ENCODE measurements around the gene GNGT1.
"Not testable (repeated sequence)": the region's sequence is repeated elsewhere in the genome, so short reads cannot be mapped to it uniquely, and the experiment has no call there.

GNGT1 gene

GRCh38 chr7:93902777-93903423, 3.5 kb upstream of the GNGT1 start:
- no peak for DNase-seq (ENCODE audit: low read depth in 2 of 2, low spot score in 1 of 2)

DNA sequence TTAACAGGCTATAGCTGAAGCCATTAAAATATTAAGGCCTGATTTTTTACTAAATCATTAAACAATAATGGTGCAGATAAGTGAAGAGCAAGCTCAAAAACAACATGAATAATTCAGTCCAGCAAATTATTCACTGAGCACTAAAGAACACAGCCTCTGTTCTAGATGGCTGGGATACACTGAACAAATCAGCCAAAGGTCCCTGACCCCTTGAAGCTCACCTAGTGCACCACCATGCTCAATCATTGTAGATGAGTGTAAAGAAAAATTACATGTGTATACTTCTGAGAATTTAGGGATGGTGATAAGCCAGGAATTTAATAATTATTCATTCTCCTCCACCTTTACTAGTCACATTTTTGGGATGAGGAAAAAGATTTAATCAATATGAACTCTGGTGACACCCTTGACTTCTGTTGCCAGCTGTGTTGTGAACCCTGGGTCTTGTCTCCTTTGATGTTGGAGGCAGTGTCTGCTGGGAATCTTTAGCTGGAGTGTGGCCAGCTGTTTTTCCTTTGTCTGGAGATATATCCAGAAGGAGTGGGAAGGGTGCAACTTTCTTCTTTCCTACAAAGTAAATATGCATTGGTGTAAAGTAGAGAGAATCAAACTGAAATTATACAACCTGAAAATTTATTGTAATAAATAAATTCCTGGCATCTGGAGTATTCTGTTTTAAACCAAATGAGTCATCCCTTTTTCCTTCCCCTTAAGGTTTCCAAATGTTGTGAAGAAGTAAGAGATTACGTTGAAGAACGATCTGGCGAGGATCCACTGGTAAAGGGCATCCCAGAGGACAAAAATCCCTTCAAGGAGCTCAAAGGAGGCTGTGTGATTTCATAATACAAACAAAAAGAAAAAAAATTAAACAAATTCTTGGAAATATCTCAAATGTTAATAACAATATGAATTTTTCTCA, 4.0 kb downstream of the GNGT1 start:
- DNase-seq (ENCODE audit: low read depth in 2 of 2, low spot score in 1 of 2): no peak

GRCh38 chr7:93911242-93911641, 4.9 kb downstream of the GNGT1 start:
- not testable (repeated sequence) for DNase-seq (ENCODE audit: low read depth in 2 of 2, low spot score in 1 of 2)

DNA sequence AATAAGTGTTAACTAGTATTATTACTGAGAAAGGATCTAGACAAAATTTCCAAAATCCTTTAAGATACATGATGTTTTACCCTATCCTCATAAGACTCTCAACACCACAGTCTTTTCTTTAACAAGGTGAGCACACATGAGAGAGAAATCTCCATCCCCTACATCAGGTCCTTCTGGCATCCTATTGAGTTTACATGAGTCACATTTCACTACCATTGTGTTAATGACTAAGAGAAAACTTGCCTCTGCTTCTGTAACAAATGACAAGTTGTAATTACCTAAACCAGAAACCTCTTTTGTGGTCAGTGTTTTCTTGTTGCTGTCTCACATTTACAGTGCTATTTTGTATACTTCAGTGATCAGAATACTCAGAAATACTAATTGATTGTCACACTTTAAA, 5.3 kb downstream of the GNGT1 start:
- DNase-seq (ENCODE audit: low read depth in 2 of 2, low spot score in 1 of 2): not testable (repeated sequence)

GRCh38 chr7:93913197-93913596, 6.8 kb downstream of the GNGT1 start:
- no peak for DNase-seq (ENCODE audit: low read depth in 2 of 2, low spot score in 1 of 2)

- no peak for DNase-seq (ENCODE audit: low read depth in 2 of 2, low spot score in 1 of 2)
Measured at GRCh38 chr7:93914581-93915066, 8.3 kb downstream of the GNGT1 start.

- not testable (repeated sequence) for DNase-seq (ENCODE audit: low read depth in 2 of 2, low spot score in 1 of 2)
Measured at GRCh38 chr7:93915206-93915842, 9.0 kb downstream of the GNGT1 start.

- DNase-seq (ENCODE audit: low read depth in 2 of 2, low spot score in 1 of 2): not testable (repeated sequence)
Measured at GRCh38 chr7:93915888-93916287, 9.5 kb downstream of the GNGT1 start.

- DNase-seq (ENCODE audit: low read depth in 2 of 2, low spot score in 1 of 2): not testable (repeated sequence)
Measured at GRCh38 chr7:93916315-93916714, 9.9 kb downstream of the GNGT1 start.

DNA sequence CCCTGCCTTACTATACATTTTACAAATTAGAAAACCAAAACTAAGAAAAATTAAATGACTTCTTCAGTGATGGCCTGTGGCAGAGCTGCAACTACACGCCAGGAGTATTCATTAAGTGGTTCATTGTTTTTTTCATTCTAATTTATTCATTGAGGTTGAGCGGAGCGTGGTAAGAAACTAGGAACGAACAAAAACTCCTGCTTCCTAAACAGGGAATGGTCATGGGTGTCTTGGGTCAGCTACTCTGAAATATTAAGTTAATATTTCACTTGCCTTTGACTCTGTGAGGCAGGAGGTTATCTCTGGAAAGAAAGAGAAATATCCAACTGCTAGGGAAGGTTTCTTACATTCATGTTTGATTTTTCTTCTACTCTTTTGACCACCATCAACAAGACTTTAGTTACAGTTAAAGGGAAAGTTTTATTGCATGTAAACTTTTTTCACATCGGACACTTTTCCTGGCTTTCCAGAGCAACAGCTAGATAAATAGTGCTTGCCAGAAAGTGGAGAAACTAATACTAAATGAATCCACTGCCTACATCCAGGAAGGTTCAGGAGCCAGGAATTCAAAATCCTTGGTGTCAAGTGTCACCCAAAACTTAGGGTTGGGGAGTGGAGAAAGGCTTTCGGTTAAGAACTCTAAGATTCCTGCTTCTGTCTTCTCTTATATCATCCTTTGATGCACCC, 14.3 kb downstream of the GNGT1 start:
- no peak for DNase-seq (ENCODE audit: low read depth in 2 of 2, low spot score in 1 of 2)

DNA sequence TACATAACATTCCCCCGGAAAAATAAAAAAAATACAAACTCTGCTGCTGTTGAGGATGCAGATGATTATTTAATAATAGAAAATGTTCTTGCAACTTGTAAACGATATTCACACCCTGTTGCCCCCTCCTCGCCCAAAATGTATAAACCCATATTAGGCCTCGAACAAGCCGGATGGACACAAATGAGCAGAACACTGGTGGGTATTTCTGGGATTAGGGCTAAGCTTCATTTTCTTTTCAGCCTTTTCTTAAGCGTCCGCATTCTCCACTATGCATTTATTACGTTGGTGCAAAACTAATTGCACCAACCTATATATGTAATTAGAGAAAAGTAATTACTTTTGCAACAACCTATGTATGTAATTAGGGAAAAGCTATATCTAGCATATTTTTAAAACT, 14.8 kb downstream of the GNGT1 start:
- DNase-seq (ENCODE audit: low read depth in 2 of 2, low spot score in 1 of 2): no peak

- DNase-seq (ENCODE audit: low read depth in 2 of 2, low spot score in 1 of 2): no peak
Measured at GRCh38 chr7:93921607-93922566, 15.5 kb downstream of the GNGT1 start, which contains the start of gene GNG11. TSS of gene GNG11 (plus strand) at chr7:93921735. CDS start at chr7:93922138, 403 bp downstream.

DNA sequence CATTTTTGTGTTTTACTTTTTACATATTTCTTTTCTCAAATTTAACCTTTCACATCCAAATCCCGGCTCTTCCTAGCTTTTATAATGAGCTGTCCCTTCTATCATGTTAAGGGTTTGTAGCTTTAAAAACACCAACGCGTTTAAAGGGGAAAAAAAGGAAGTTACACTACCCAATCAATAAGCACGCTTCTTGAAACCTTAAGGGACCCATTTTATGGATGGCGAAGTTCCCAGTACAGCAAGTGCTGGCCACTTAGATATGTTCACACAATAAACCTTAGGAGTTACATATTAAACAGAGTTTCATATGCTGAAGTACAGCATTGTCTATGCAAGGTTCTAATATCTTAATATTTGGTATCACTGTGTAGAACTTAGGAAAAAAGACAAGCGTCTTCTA, 16.9 kb downstream of the GNGT1 start:
- DNase-seq (ENCODE audit: low read depth in 2 of 2, low spot score in 1 of 2): no peak

- no peak for DNase-seq (ENCODE audit: low read depth in 2 of 2, low spot score in 1 of 2)
Measured at GRCh38 chr7:93923942-93924341, 17.6 kb downstream of the GNGT1 start.

DNA sequence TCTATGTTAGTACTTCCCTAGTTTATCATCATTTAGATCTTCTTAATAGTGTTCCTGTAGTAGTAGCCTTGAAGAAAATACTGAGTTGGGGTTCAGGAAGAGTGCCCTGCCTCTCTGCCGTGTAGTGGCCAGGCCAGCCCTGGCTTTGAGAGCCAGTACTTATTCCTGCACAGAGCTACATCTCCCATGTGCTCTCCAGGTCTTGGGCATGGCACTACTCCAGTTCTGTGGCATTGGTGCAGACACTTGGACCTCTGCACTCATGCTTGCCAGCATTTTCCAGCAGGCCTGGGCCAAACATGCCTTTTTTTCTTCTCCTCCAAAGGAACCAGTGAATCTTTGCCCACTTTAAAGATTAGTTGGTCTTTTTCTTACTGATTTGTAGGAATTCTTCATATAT, 20.4 kb downstream of the GNGT1 start:
- DNase-seq (ENCODE audit: low read depth in 2 of 2, low spot score in 1 of 2): no peak

- no peak for DNase-seq (ENCODE audit: low read depth in 2 of 2, low spot score in 1 of 2)
Measured at GRCh38 chr7:93927585-93927984, 21.2 kb downstream of the GNGT1 start.

GRCh38 chr7:93931655-93932054, 25.3 kb downstream of the GNGT1 start:
- no peak for DNase-seq (ENCODE audit: low read depth in 2 of 2, low spot score in 1 of 2)

GRCh38 chr7:93933156-93933555, 26.8 kb downstream of the GNGT1 start:
- no peak for DNase-seq (ENCODE audit: low read depth in 2 of 2, low spot score in 1 of 2)

DNA sequence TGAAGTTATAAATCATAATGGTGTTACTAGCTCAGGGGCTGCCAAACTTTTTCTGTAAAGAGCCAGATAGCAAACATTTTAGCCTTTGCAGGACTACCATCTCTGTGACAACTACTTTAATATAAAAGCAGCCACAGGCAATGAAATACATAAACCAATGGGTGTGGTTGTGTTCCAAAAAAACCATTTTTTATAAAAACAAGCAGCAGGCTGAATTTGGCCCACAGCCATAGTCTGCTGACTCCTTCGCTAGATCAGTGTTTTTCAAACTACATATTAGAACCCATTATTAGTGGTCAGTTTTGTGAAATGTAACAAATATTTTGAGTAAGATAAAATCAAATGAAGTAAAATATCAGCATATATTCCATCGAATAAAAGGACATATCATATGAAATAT, 28.7 kb downstream of the GNGT1 start:
- no peak for DNase-seq (ENCODE audit: low read depth in 2 of 2, low spot score in 1 of 2)

- DNase-seq (ENCODE audit: low read depth in 2 of 2, low spot score in 1 of 2): no peak
Measured at GRCh38 chr7:93937818-93938217, 31.5 kb downstream of the GNGT1 start.

All from stimulated activated CD8-positive, alpha-beta memory T cell treated with anti-CD3 and anti-CD28 coated beads, Interleukin-4, amount 100 ng/mL, for 1 hour (primary cell).